Left ventricle myocardium inferior (tissue), 1 donor: ENCODE data around the gene RENBP. TPM values are rescaled to one million over a fixed set of nuclear protein-coding genes. Genes with fewer than 3 reads are reported as not detected.
A peak's percentile ranks its signal among the peaks of the same experiment; 100 is the strongest.

ENCODE experiments used
- DNase-seq: peaks from one replicate; pipeline ENCODE4 v3.0.0-alpha.2; 2020
- H3K27ac ChIP-seq: fragments of 200-600 bp; replicated peaks from 2 replicates; pipeline ENCODE4 v1.8.0; 2021
- H3K27me3 ChIP-seq: fragments of 200-600 bp; 2 replicates; pipeline ENCODE4 v1.8.0; 2021; ENCODE audit warnings: low read depth
- H3K36me3 ChIP-seq: fragments of 200-600 bp; 2 replicates; pipeline ENCODE4 v1.8.0; 2021
- H3K4me1 ChIP-seq: fragments of 200-600 bp; 2 replicates; pipeline ENCODE4 v1.8.0; 2021
- H3K4me3 ChIP-seq: fragments of 200-600 bp; 2 replicates; pipeline ENCODE4 v1.8.0; 2021; ENCODE audit warnings: mild to moderate bottlenecking, moderate library complexity
- H3K9me3 ChIP-seq: fragments of 200-600 bp; replicated peaks from 2 replicates; pipeline ENCODE4 v1.8.0; 2021
- intact Hi-C: fragments of 100-400 bp; cut with micrococcal nuclease; formaldehyde crosslinking; loops from one replicate; pipeline ENCODE4 v1.11.0; 2022
- total RNA-seq: library from RNA; stranded (reverse); fragmentation: NEBNext Ultra II Directional; extraction: Animal tissue kit (Norgen Biotek cat#: 25700); gene quantifications from one replicate; pipeline ENCODE4 v1.2.1, GENCODE V29; 2021
- TF ChIP-seq, protein P1 (sequence below): fragments of 200-600 bp; IDR thresholded peaks from 2 replicates; pipeline ENCODE4 v1.8.0; 2021; ENCODE audit warnings: antibody characterized with exemption, mild to moderate bottlenecking, borderline replicate concordance
- donor health status: DM: no; HTN: yes; CAD: no; lungs with severe emphysema.

Gene RENBP
- total RNA-seq, 1 donor from 2014 or later, result 7.5 TPM

DNA sequence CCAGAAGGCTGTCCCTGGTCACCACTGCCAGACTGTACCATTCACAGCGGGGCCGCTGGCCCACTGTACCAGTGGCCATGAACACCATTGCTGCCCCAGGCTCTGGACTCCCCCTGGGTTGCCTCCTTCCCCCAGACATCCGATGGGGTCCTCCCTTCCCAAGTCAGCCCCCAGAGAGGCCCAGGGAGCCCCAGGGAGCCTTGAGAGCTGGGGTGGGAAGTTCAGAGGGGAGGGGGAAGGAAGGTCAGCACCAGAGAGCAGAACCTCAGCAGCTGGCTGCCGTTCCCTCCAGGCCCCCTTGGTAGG lies 17.9 kb downstream of the RENBP start:
- Histone ChIP-seq H3K4me1 (peaks cover 66% of the 10 kb centered on the region), H3K4me3 (peak overlapping the region; percentile 71), H3K36me3 (peaks cover 20% of the 10 kb centered on the region), H3K9me3 (no peaks in the 10 kb centered on the region), H3K27me3 (no peaks in the 10 kb centered on the region), H3K27ac (peak overlapping the region; percentile 97)
- intact Hi-C loops, result no loop called here
- no peak for DNase-seq
- TF ChIP-seq, protein P1, sequence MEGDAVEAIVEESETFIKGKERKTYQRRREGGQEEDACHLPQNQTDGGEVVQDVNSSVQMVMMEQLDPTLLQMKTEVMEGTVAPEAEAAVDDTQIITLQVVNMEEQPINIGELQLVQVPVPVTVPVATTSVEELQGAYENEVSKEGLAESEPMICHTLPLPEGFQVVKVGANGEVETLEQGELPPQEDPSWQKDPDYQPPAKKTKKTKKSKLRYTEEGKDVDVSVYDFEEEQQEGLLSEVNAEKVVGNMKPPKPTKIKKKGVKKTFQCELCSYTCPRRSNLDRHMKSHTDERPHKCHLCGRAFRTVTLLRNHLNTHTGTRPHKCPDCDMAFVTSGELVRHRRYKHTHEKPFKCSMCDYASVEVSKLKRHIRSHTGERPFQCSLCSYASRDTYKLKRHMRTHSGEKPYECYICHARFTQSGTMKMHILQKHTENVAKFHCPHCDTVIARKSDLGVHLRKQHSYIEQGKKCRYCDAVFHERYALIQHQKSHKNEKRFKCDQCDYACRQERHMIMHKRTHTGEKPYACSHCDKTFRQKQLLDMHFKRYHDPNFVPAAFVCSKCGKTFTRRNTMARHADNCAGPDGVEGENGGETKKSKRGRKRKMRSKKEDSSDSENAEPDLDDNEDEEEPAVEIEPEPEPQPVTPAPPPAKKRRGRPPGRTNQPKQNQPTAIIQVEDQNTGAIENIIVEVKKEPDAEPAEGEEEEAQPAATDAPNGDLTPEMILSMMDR, result no peak

DNA sequence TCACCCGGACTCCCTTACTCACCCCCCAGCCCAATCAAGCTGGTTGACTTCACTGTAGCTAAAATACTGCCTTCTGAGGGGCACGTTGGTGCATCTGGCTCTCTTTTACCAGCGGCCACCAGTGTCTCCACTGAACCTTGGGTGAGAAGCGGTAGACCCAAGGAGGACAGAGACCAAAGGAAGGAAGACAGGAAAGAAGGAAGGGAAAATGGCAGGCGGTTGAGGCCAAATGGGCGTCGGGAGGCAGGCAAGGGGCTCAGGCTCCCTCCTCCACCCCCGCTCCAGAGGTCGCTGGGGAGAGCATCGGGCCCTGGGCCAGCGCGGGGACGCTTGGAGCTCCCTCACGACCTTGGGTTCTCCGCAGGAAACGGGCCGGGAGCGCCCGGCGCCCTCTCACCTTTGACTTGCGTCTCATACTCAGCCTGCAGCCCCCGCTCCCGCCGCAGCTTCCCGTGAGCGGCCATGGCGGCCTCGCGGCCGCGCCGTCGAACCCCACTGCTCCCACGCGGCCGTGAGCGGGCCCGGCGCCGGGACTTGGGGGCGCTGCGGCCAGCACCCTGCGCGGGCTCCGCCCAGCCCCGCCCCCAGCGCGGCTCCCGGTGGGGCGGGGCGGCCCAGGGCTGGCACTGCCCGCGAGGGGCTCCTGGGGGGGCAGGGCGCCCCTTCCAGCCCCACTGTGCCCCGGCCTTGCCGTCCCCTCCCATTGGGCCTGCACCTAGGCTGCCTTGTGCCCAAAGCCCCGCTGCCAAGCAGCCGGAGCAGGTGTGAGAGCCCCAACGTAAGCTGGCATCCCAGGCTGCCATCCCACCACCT lies 18.5 kb downstream of the RENBP start, which contains the start of gene ARHGAP4:
TSS of gene ARHGAP4 (minus strand) at position 526 of the 813 bp plus-strand sequence. CDS start at position 464, 62 bp downstream.
- no peaks in the 10 kb centered on the region for H3K9me3 ChIP-seq
- peaks cover 72% of the 10 kb centered on the region for H3K4me1 ChIP-seq
- peaks cover 14% of the 10 kb centered on the region for H3K36me3 ChIP-seq
- H3K4me3 ChIP-seq, result peak within 1 kb of the TSS; percentile 71
- TF ChIP-seq, protein P1, result no peak
- intact Hi-C loops, result no loop called here
- no peak for DNase-seq
- no peaks in the 10 kb centered on the region for H3K27me3 ChIP-seq
- H3K27ac ChIP-seq, result peak within 1 kb of the TSS; percentile 97

DNA sequence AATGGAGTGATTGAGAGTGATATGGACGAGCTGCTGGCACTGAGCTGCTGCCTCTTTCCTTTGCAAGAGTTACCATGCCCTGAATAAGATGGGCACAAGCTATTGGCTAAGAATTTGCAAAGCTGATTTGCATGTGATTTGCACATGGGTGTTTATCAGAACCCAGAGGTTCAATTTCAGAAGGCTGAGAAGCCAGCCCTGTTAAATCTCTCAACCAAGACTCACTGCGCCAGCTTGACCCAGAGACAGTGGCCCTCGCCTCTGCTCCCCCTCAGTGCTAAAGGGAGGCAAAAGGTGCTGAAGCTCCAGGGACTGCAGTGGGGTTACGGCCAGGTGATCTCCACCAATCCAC lies 19.1 kb downstream of the RENBP start:
- peak overlapping the region; percentile 71 for H3K4me3 ChIP-seq
- TF ChIP-seq, protein P1, result no peak
- peak overlapping the region; percentile 97 for H3K27ac ChIP-seq
- H3K36me3 ChIP-seq, result peaks cover 8% of the 10 kb centered on the region
- H3K27me3 ChIP-seq, result no peaks in the 10 kb centered on the region
- no peaks in the 10 kb centered on the region for H3K9me3 ChIP-seq
- no peak for DNase-seq
- peaks cover 73% of the 10 kb centered on the region for H3K4me1 ChIP-seq
- intact Hi-C loops, result no loop called here

DNA sequence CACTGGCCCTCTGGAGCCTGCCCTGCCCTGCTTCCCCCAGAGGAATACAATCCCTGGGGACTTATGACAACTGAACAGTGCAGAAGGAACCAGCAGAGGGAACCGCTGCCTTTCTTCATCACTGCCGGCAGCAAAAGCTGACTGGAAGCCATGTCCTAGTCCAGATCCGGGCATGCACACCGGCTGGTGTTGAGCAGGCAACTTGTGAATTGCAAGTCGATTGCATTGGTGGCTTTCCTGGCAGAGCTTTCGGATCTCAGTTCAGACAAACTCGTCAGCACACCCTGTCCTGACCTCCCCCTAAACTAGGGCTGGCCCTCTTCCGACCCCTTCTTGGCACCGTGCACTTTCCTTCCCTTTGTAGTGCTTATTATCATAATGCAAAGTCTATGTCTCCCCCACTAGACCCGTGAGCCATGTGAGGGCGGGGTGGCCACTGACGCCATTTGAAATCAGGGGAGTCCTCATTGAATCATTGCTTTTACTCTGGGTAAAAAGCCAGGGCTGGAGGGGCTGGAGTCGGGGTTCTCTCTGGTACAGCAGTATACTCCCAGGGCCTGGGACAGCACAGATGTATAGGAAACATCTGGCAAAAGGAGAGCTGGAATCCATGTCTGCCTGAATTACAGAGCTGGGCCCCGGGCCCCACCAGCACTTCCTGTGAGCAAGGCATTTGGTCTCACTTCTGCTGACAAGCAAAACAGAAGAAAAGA lies 20.1 kb downstream of the RENBP start:
- Histone ChIP-seq H3K4me3 (peak overlapping the region; percentile 71), H3K27ac (peak overlapping the region; percentile 97), H3K27me3 (no peaks in the 10 kb centered on the region), H3K4me1 (peaks cover 72% of the 10 kb centered on the region), H3K36me3 (no peaks in the 10 kb centered on the region), H3K9me3 (no peaks in the 10 kb centered on the region)
- TF ChIP-seq, protein P1, result peak; percentile 45
- no peak for DNase-seq
- intact Hi-C loops, result no loop called here

DNA sequence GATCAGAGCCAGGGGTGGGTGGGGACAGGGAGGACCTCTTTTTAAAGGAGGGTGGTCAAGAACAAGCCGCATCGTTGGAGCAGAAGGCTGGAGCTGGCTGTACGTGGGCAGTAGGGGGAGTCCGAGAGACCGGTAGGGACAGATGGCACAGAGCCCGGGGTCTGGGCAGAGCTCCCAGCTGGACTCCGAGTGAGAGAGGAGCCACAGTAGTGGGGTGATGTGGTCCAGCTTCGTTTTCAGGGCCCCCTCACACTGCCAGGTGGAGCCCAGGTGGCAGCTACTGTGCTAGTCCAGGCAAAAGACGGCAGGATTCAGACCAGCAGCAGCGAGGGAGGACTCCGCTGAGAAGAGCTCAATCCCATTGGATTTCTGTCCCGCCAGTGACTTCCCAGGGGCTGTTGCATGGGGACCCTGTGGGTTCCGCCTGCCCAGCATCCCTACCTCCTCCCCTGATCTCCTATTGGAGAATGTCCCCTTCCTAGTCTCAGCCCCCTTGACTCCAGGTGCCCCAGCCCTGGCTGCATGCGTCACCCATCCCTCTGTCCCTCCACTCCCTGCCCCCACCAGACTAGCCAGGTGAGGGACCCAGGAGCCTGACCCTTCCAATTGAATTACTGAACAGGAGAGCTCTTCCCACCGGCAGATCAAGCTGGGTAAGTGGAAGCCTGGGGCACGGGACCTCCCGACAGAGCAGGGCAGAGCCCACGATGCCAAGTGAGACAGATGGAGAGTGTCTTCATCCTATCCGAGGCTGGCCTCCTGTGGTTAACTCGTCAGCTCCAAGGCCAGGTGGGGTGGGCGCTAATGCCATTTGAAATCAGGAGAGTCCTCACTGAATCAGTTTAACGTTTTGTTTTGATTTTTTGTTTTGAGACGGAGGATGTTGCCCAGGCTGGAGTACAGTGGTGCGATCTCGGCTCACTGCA lies 21.2 kb downstream of the RENBP start:
- Histone ChIP-seq H3K27ac (peak overlapping the region; percentile 97), H3K9me3 (no peaks in the 10 kb centered on the region), H3K4me1 (peaks cover 63% of the 10 kb centered on the region), H3K4me3 (no peak overlapping the region), H3K27me3 (no peaks in the 10 kb centered on the region), H3K36me3 (no peaks in the 10 kb centered on the region)
- TF ChIP-seq, protein P1, result peak; percentile 68
- DNase-seq, result peak; percentile 79
- intact Hi-C loops, result no loop called here
